Activated T-helper 1 cell treated with anti-CD3 and anti-CD28 coated beads, Interleukin-12 subunit alpha, Interleukin-12 subunit beta, Interleukin-2, Interleukin-4 antibody, amounts not matched to agents 30 ng/mL and 10 ng/mL and 1 ng/mL, durations not matched to agents 14 hours and 24 hours and 36 hours (primary cell): ENCODE data around the gene CPNE9. TPM values are rescaled to one million over a fixed set of nuclear protein-coding genes. Genes with fewer than 3 reads are reported as not detected.

Experiments
- DNase-seq: peaks from one replicate; pipeline ENCODE4 v3.0.0; 2021; ENCODE audit warnings: low spot score
- H3K27ac Mint-ChIP-seq: one replicate; pipeline ENCODE4 v1.8.0; 2021; ENCODE audit warnings: mild to moderate bottlenecking, mixed read lengths
- H3K27me3 Mint-ChIP-seq: one replicate; pipeline ENCODE4 v1.8.0; 2022; ENCODE audit warnings: mild to moderate bottlenecking, moderate library complexity, mixed read lengths; ENCODE audit not compliant: insufficient read depth
- H3K36me3 Mint-ChIP-seq: one replicate; pipeline ENCODE4 v1.8.0; 2021; ENCODE audit warnings: low read depth, mixed read lengths
- H3K4me1 Mint-ChIP-seq: one replicate; pipeline ENCODE4 v1.8.0; 2021; ENCODE audit warnings: low read depth, mixed read lengths
- H3K4me3 Mint-ChIP-seq: one replicate; pipeline ENCODE4 v1.8.0; 2021; ENCODE audit warnings: mild to moderate bottlenecking, moderate library complexity, mixed read lengths
- H3K9me3 Mint-ChIP-seq: one replicate; pipeline ENCODE4 v1.8.0; 2021; ENCODE audit warnings: mixed read lengths
- intact Hi-C: fragments of 100-400 bp; cut with micrococcal nuclease; formaldehyde crosslinking; loops from one replicate; pipeline ENCODE4 v1.15.1; 2024
- total RNA-seq: library from RNA; stranded (reverse); gene quantifications from 2 replicates; pipeline ENCODE4 v1.2.3, GENCODE V29; 2022

CPNE9 gene
- total RNA-seq, 1 donor from 2014 or later = not detected

- peaks cover 44% of the 10 kb centered on the region for H3K4me1 Mint-ChIP-seq
- no peak overlapping the region for H3K27ac Mint-ChIP-seq
- H3K4me3 Mint-ChIP-seq = no peak overlapping the region
These were observed 25.8 kb downstream of the CPNE9 start for GRCh38 chr3:9729419-9729818.

DNA sequence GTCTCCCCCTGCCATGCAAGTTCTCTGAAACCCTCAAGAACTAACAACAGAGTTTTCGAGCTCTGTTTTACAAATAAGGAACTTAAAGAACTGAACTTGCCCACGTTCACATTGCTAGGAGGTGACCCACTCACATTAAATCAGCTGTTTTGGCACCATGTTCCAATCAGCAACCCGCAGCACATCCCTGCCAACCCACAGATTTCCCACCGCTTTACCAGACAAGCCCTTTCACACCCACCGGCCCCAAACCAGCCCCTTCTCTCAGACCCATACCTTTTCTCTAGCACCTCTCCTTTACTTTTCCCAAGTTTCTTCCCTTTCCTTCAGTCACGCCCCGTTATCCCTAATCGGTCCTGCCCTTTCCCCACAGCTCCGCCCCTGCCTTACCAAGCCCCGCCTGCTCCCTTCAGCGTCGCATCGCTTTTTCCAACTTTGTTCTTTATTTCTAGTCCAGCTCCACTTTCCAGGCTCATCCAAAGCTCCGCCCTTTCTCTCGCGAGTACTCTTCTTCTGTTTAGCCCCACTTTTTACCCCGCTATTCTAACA is 27.1 kb downstream of the CPNE9 start:
- intact Hi-C loops = loop anchor here (1.0 to 2.0 kb wide), 14 partner anchors 19 to 767 kb away; partner anchors contain the start of genes BRK1, EMC3, JAGN1 and MTMR14
- H3K36me3 Mint-ChIP-seq = peaks cover 27% of the 10 kb centered on the region
- no peaks in the 10 kb centered on the region for H3K9me3 Mint-ChIP-seq
- H3K27me3 Mint-ChIP-seq = no peaks in the 10 kb centered on the region
- DNase-seq = no peak
- peak overlapping the region; percentile 94 for H3K27ac Mint-ChIP-seq
- peak overlapping the region; percentile 86 for H3K4me3 Mint-ChIP-seq
- H3K4me1 Mint-ChIP-seq = peaks cover 55% of the 10 kb centered on the region

More at GRCh38 chr3:9729419-9729818, 25.8 kb downstream of the CPNE9 start:
- no peaks in the 10 kb centered on the region for H3K9me3 Mint-ChIP-seq
- peaks cover 16% of the 10 kb centered on the region for H3K36me3 Mint-ChIP-seq
- intact Hi-C loops = no loop called here
- no peak for DNase-seq
- no peaks in the 10 kb centered on the region for H3K27me3 Mint-ChIP-seq

GRCh38 chr3:9731206-9732079 is 27.8 kb downstream of the CPNE9 start, which contains the start of gene BRPF1:
Gene BRPF1, plus strand, starts transcription at chr3:9731735. Its CDS starts 2,406 bp downstream, at chr3:9734141.
- peaks cover 58% of the 10 kb centered on the region for H3K4me1 Mint-ChIP-seq
- H3K4me3 Mint-ChIP-seq = peak within 1 kb of the TSS; percentile 96
- H3K9me3 Mint-ChIP-seq = no peaks in the 10 kb centered on the region
- peak; percentile 96 for DNase-seq
- peak within 1 kb of the TSS; percentile 94 for H3K27ac Mint-ChIP-seq
- peaks cover 30% of the 10 kb centered on the region for H3K36me3 Mint-ChIP-seq
- no peaks in the 10 kb centered on the region for H3K27me3 Mint-ChIP-seq
- intact Hi-C loops = loop anchor here (1.0 to 2.0 kb wide), 14 partner anchors 18 to 768 kb away; partner anchors contain the start of genes BRK1, EMC3, JAGN1 and MTMR14

DNA sequence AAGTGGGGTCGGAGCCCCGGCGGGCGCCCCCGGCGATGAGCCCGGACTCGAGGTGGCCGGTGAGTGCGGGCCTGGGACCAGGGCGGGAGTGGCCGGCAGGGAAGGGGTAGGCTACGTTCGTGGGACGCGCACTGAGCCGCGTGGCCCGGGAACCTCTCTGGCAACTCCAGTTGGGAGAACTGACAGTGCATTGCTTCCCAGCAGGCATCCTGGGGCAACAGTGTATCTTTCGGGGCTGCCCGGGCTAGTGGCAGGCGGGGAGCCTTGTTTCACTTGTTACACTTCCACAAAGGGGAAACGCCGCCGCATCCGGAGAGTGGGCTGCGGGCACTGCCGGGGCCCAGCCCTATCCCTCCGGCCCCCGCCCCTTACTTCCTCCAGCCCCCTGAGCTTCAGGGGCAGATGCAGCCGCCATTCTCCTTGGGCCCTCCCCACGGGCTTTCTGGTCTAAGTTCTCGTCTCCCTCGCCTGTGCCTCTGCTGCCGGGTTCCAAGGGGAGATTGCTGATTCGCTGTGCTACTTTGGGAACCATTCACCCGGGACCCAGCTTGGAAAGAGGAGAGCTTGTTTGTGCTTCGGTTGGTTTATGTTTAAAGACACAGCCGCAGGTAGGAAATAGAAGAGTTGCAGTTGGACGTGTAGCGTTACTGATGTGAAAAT is 28.6 kb downstream of the CPNE9 start:
- intact Hi-C loops = no loop called here
- no peaks in the 10 kb centered on the region for H3K27me3 Mint-ChIP-seq
- H3K36me3 Mint-ChIP-seq = peaks cover 36% of the 10 kb centered on the region
- no peaks in the 10 kb centered on the region for H3K9me3 Mint-ChIP-seq
- peak overlapping the region; percentile 96 for H3K4me3 Mint-ChIP-seq
- peaks cover 58% of the 10 kb centered on the region for H3K4me1 Mint-ChIP-seq
- peak overlapping the region; percentile 85 for H3K27ac Mint-ChIP-seq
- DNase-seq = peak; percentile 36

DNA sequence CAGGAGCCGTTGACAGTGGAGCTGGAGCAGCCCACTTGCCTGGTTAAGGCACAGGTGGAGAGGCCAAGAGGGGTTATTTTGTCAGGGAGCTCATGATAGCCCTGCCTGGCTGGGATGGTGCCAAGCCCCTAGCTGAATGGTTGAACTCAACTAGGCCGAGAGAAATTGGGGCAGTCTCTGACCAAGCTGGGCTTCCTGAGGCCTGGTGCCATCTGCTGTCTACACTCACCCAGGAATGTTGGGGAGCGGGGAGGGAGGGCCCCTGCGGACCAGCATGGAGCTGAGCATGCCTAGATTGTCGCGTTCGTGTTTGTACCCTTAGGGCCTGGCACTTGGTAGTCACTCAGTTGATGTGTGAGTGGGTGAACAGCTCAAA is 29.1 kb downstream of the CPNE9 start:
- intact Hi-C loops = no loop called here

DNA sequence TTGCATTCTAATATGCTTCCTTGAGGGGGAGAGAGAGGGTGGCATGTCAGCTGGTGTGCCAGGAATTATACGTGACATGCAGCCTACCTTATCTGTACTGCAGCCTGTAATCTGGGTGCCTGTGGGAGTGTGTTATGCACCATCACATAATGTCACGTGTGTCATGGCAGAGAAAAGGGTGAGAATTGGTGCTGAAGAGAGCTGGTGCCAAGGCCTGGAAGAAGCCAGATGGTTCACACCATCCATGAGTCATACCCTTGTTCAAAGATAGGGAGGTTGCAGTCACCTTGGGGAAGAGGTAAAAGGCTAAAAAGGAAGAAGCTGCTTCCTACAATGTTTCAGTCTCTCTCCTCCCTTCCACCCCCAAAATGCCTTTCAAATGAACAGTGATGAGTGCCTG is 33.2 kb downstream of the CPNE9 start:
- H3K9me3 Mint-ChIP-seq = no peaks in the 10 kb centered on the region
- H3K36me3 Mint-ChIP-seq = peaks cover 60% of the 10 kb centered on the region
- intact Hi-C loops = no loop called here
- H3K4me3 Mint-ChIP-seq = no peak overlapping the region
- no peak overlapping the region for H3K27ac Mint-ChIP-seq
- peaks cover 46% of the 10 kb centered on the region for H3K4me1 Mint-ChIP-seq
- no peak for DNase-seq
- no peaks in the 10 kb centered on the region for H3K27me3 Mint-ChIP-seq

More for the DNA sequence above, 29.1 kb downstream of the CPNE9 start:
- Mint-ChIP-seq H3K36me3 (peaks cover 36% of the 10 kb centered on the region), H3K27ac (peak overlapping the region; percentile 85), H3K4me3 (peak overlapping the region; percentile 96), H3K27me3 (no peaks in the 10 kb centered on the region), H3K9me3 (no peaks in the 10 kb centered on the region), H3K4me1 (peaks cover 55% of the 10 kb centered on the region)
- DNase-seq = no peak

DNA sequence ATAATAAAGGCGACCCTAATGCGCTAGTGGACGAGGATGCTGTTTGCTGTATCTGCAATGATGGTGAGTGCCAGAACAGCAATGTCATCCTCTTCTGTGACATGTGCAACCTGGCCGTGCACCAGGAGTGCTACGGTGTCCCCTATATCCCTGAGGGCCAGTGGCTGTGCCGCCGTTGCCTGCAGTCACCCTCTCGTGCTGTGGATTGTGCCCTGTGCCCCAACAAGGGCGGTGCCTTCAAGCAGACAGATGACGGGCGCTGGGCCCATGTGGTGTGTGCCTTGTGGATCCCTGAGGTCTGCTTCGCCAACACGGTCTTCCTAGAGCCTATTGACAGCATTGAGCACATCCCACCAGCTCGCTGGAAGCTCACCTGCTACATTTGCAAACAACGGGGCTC is 35.5 kb downstream of the CPNE9 start:
- H3K4me3 Mint-ChIP-seq = no peak overlapping the region
- no peaks in the 10 kb centered on the region for H3K27me3 Mint-ChIP-seq
- no peak for DNase-seq
- no peak overlapping the region for H3K27ac Mint-ChIP-seq
- intact Hi-C loops = no loop called here
- peaks cover 59% of the 10 kb centered on the region for H3K36me3 Mint-ChIP-seq
- peaks cover 26% of the 10 kb centered on the region for H3K4me1 Mint-ChIP-seq
- H3K9me3 Mint-ChIP-seq = no peaks in the 10 kb centered on the region

- intact Hi-C loops = no loop called here
- Mint-ChIP-seq H3K27me3 (no peaks in the 10 kb centered on the region), H3K36me3 (peaks cover 61% of the 10 kb centered on the region), H3K4me1 (peaks cover 14% of the 10 kb centered on the region), H3K9me3 (no peaks in the 10 kb centered on the region), H3K4me3 (no peak overlapping the region), H3K27ac (no peak overlapping the region)
- DNase-seq = no peak
These were observed 38.9 kb downstream of the CPNE9 start for GRCh38 chr3:9742560-9742959.

DNA sequence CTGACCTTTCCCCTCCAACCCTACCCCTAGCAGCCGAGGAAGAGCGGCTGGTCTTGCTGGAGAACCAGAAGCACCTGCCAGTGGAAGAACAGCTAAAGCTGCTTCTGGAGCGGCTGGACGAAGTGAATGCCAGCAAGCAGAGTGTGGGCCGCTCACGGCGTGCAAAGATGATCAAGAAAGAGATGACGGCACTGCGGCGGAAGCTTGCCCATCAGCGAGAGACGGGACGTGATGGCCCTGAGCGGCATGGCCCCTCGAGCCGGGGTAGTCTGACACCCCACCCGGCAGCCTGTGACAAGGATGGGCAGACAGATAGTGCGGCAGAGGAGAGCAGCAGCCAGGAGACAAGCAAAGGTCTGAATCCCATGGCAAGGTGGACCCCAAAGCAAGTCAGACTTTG is 39.9 kb downstream of the CPNE9 start:
- Mint-ChIP-seq H3K9me3 (no peaks in the 10 kb centered on the region), H3K4me1 (peaks cover 14% of the 10 kb centered on the region), H3K36me3 (peaks cover 66% of the 10 kb centered on the region), H3K27ac (no peak overlapping the region), H3K4me3 (no peak overlapping the region), H3K27me3 (no peaks in the 10 kb centered on the region)
- no peak for DNase-seq
- intact Hi-C loops = no loop called here

GRCh38 chr3:9744162-9744561 is 40.5 kb downstream of the CPNE9 start:
- Mint-ChIP-seq H3K36me3 (peaks cover 61% of the 10 kb centered on the region), H3K9me3 (no peaks in the 10 kb centered on the region), H3K27me3 (no peaks in the 10 kb centered on the region), H3K4me1 (peaks cover 17% of the 10 kb centered on the region), H3K4me3 (no peak overlapping the region), H3K27ac (no peak overlapping the region)
- DNase-seq = no peak
- intact Hi-C loops = no loop called here

DNA sequence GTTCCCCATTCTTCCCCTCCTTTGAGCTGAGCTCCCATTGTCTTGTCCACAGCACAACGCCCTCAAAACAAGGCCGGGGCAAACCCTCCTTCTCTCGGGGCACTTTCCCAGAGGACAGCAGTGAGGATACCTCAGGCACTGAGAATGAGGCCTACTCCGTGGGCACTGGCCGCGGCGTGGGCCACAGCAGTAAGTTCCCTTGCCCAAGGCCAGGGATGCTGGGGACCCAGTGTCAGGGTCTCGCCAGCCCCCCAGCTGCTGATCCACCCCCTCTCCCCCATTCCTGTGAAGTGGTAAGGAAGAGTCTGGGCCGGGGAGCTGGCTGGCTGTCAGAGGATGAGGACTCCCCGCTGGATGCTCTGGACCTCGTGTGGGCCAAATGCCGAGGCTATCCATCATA is 41.9 kb downstream of the CPNE9 start:
- intact Hi-C loops = no loop called here
- Mint-ChIP-seq H3K27ac (no peak overlapping the region), H3K4me1 (peaks cover 30% of the 10 kb centered on the region)

DNA sequence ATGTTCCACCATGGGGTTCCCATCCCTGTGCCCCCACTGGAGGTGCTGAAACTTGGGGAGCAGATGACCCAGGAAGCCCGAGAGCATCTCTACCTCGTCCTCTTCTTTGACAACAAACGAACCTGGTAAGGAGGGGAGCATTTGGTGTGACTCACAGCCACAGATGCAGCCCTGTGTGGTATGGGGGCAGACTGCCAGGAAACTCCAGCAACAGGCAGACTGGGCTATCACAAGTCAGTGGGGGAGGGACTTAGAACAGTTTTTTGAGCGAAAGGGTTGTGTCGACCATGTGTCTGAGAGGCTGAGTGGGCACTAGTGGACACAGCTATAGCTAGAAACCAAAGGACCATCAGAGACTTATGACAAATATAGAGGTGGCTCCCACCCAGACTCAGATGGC is 42.7 kb downstream of the CPNE9 start:
- no peak overlapping the region for H3K27ac Mint-ChIP-seq

More for the DNA sequence above, 41.9 kb downstream of the CPNE9 start:
- no peak for DNase-seq
- Mint-ChIP-seq H3K4me3 (no peak overlapping the region), H3K27me3 (no peaks in the 10 kb centered on the region), H3K9me3 (no peaks in the 10 kb centered on the region), H3K36me3 (peaks cover 52% of the 10 kb centered on the region)

DNA sequence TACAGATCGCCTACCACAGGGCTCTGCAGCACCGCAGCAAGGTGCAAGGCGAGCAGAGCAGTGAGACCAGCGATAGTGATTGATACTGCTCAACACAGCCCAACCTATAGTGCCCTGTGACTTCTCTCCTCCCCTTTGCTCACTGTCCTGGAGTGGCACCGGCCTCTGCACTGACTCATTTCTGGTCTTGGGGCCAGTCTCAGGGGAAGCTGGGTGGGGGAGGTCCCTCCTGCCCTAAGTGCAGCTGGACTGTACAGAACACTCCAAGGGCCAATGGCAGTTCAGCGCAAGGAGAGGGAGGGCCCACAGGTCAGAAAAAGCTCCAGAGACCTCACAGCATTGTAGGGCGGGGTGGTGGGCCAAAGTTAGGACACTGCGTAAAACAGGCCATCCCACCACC is 43.6 kb downstream of the CPNE9 start:
- intact Hi-C loops = no loop called here
- Mint-ChIP-seq H3K4me3 (no peak overlapping the region), H3K4me1 (peaks cover 47% of the 10 kb centered on the region), H3K27me3 (no peaks in the 10 kb centered on the region), H3K36me3 (peaks cover 54% of the 10 kb centered on the region), H3K27ac (peak overlapping the region; percentile 58), H3K9me3 (no peaks in the 10 kb centered on the region)
- no peak for DNase-seq

More for the DNA sequence above, 42.7 kb downstream of the CPNE9 start:
- H3K27me3 Mint-ChIP-seq = no peaks in the 10 kb centered on the region
- peaks cover 48% of the 10 kb centered on the region for H3K36me3 Mint-ChIP-seq
- no peak overlapping the region for H3K4me3 Mint-ChIP-seq
- DNase-seq = no peak
- peaks cover 38% of the 10 kb centered on the region for H3K4me1 Mint-ChIP-seq
- intact Hi-C loops = no loop called here
- no peaks in the 10 kb centered on the region for H3K9me3 Mint-ChIP-seq
